Measurements from ENCODE around the gene PRICKLE1.
"Not testable (repeated sequence)": the region's sequence is repeated elsewhere in the genome, so short reads cannot be mapped to it uniquely, and the experiment has no call there.

PRICKLE1 gene

DNA sequence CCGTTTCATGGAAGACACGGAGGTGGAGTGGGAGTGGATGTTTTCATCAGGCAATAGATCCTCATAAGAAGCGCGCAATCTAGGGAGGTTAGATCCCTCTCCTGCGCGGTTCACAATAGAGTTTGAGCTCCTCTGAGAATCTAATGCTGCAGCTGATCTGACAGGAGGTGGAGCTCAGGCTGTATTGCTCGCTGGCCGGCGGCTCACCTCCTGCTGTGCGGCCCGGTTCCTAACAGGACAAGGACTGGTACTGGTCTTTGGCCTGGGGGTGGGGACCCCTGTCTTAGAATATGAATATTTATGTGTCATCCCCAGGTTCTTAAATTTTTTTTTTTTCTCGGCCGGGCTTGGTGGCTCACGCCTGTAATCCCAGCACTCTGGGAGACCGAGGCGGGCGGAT, 36.7 kb downstream of the PRICKLE1 start:
- no peak for DNase-seq

DNA sequence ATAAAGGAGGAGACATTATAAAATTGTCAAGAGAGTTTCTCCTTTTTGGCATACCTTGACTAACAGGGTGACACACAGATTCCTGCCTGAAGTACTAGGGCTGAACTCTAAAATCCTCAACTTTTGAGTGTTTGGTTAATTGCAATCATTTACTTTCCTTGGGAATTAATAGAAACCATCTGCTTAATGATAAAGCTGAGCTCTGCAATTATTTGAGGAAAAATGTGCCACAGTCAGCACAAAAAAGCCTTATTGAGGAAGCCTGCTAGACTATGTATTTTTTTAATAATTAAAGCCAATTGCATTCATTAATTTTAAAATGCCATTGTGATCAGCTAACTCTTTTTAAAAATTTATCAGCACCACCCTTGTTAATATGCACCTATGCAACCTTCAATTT, 38.7 kb downstream of the PRICKLE1 start:
- no peak for DNase-seq

DNA sequence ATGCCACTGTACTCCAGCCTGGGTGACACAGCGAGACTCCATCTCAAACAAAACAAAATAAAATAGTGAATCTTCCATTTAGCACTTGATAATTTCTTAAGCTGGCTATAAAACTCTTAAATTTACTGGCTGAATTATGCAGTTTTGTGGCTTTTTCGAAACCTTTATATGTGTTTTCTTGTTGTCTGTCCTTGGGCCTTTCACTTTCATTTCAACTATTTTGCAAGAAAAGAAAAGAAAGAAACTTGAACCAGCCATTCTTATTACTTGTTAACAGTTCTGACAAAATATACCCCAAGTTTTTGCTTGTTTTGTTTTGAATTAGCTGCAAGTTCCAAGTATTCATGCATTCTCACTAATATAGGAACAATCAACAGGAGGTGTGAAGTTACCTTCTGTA, 42.8 kb downstream of the PRICKLE1 start:
- DNase-seq: no peak

DNA sequence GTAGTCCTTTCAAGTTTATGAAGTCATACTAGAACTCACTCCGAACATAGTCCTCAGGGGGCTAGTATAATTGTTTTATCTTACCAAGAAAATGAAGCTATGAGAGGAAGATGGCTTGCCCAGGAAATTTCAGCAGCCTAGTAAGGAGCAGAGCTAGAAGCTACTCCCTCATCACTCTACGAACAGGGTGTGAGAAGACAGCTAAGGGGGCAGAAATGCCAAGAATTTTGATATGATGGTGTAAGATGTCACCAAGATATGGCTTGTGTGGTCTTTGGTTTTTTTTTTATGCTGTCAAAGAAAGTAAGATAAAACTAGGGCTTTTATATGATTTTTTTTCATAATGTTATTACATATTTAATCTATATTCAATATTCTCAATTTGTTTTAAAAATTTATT, 47.6 kb downstream of the PRICKLE1 start:
- DNase-seq: no peak

DNA sequence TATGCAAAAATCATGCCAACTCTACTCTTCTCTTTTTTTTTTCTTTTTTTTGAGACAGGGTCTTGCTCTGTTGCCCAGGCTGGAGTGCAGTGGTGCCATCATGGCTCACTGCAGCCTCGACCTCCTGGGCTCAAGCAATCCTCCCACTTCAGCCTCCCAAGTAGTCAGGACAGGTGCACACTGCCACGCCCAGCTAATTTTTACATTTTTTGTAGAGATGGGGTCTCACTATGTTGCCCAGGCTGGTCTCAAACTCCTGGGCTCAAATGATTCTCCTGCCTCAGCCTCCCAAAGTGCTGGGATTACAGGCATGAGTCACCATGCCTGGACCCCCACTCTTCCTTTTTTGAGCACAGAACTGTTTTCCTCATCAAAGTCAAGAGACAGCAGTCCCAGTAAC, 48.2 kb downstream of the PRICKLE1 start:
- DNase-seq: not testable (repeated sequence)

DNA sequence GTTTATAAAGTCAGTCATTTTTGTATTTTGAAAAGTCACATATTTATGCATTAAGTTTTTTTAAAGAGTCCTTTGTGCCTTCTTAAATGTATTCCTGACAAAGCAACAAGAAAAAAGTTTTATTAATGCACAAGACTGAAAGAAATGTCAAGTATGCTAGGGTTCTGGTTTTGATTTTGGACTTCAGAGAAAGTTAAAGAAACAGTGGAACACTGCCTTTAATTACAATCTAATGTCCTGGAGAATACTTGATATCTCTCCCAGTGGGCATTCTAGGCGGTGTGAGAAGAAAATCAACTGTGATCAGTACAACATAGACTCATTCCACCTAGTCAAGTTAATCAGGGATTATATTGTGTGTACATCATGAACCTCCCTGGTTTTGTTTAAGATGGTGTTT, 49.9 kb downstream of the PRICKLE1 start:
- no peak for DNase-seq

DNA sequence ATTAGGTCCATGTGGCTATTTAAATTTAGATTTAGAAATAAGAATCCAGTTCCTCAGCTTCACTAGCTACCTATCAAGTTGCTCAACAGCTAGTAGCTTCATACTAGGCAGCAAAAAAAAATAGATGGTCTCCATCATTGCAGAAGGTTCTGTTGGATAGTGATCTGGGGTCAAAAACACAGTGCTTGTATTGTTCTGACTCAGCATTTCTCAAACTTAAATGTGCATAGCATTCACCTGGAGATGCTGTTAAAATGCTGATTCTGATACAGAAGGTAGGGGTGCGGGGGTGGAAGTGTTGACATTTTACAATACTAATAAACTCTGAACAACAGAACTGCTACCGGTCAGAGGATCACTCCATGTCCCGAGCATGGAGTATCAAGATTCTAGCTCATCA, 51.3 kb downstream of the PRICKLE1 start:
- DNase-seq: no peak

DNA sequence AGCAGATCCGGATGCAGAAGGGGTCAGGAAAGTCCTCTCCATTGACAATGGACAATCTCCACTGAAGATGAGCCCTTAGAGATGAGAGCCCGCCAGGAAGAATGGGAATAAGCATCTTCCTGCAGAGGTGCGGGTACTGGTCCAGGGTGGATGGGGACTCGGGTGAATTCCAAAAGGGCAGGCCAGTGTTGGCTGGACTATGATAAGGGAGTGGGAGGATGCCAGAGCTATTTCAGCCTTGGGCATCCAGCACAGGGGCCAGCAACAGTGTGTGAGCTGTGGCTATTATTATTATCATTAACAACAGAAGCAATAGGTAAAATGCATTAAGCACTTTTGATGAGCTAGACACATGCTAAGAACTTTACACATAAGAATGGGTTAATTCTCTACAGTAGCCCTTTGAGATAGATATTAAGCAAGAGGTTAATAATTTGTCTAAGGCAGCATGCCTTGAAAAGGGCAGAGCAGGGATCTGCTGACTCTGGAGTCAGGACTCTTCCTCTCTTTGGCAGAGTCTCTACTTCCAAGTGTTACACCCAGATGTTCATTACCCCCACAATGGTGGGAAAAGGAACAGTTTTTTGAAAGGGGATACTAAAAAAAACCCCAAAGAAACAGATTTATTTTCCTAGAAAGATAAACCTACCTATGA, 55.2 kb downstream of the PRICKLE1 start:
- DNase-seq: no peak

DNA sequence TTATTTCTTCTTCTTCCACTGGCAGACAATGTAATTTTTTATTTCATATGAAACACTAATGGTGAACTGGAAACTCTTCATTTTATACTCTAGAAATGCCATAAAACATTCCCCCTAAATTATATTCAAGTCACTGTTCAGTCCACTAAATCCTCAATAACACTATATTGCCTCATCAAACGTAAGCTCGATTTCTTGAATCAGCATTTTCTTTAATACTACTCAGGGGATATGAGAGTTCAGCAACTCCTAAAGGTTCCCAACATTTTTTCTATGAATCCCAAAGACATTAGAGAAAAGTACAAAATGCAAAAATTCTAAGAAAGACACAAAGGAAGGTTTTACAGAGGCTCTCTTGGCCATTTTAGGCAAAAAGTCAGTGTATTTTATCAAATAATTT, 59.3 kb downstream of the PRICKLE1 start:
- DNase-seq: no peak

DNA sequence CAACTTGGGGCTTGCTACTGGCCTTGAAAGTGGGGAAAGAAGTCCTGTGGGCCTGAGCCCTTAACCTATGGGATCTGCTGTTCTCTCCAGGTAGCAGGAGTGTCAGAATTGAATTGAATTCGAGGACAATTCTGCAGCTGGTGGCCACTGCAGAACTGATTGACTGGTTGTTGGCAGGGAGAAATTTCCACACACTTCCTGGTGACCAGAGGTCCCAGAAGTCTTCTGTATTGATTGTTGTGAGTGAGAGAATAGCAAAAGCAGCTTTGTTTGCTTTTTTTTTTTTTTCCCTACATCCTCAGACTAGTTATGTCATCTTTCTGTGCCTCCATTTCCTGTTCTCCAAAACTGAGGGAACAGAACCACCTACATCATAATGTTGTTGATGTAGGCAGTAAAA, 64.1 kb downstream of the PRICKLE1 start:
- DNase-seq: no peak

DNA sequence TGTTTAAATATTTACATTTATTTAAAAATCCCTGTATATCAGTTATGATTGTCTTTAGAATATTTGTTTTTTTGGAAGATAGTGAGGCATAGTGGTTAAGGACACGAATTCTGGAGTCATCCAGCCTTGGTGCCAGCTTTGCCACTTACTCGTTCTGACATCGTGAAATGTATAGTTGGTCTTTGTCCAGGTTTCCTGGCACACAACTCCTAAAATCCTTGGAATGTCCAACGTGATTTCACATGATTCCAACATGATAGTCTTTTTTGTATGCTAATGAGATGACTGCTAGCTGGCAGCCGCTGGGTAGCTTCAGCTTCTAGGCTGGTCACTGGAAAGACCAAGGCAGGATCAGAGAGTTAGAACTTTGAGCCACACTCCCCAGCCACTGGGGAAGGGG, 64.8 kb downstream of the PRICKLE1 start:
- DNase-seq: no peak

DNA sequence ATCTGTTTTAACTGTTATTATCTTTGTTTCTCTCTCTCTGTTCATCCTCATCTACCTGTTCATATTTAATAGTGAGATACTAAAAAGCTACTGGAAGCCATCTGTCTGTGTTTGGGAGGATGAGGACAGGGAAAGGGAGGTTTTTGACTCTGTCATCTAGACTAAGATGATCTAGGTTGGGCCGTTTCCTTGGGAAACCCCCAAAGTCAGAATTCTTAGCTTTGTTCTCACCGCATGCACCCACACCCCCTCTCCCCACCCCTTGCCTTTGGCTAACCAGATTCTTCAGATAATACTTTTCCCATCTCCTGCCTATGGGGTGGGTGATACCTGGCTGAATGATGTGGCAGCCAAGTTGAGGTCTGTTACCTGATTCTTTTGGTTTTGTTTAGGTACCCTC, 73.0 kb downstream of the PRICKLE1 start:
- DNase-seq: no peak

DNA sequence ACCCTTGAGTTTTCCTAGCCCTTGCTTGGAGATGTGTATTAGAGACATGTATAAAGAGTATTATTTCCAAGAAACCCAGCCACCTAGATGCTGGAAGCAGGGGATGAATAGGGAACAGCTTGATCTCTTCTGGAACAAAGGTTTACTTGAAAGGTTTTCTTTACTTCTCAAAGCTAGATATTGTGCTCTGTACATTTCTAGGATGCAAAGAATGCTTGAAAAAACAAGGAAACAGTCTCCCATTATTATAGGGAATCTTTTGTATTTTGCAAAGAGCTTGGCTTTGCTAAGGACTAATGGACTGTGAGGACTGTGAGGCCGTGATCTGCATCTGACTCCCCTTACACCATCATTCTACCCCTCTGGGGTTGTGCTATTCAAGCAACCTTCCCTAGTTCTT, 77.9 kb downstream of the PRICKLE1 start:
- no peak for DNase-seq

DNA sequence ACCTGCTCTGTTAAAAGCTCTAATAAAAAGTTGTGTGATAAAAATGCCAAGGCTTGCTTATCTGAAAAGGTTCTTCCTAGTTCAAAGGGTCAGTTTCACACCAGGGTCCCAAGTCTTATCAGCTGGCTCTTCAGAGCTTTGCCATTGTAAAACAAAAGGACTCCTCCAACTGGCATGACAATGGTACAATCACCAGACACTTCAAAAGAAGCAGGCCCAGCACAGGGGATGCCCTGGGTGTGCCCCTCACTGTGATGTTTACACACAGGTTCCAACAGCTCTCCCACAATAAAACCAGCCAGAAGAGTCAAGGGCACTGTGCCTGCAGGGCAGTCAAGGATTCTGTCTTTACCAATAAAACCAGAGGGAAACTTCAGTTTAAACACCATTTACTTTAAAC, 78.7 kb downstream of the PRICKLE1 start:
- no peak for DNase-seq

DNA sequence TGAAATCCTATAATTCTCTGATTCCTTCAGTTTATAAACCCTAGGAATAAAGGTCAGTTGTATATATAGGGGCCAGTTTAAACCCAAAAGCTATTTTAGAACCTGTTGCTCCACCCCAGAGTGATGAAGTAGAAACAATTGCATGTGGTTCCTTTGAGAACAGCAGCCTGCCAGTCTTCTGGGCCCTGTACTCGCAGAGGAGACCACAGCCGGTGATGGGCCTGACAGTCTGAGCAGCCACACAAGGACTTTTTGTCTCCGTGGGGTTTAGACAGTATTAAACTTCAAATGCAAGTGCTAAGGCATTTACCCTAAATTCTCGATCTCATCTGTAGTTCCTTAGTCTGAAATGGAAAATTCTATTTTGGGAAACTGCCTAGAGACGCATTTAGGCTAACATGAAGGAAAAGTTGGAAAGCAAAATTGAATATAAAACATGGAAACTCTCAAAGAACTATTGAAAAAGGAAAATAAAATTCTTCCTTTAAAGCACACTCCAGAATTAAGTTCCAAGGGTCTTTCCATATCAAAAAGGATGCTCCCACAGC, 80.6 kb downstream of the PRICKLE1 start:
- no peak for DNase-seq

DNA sequence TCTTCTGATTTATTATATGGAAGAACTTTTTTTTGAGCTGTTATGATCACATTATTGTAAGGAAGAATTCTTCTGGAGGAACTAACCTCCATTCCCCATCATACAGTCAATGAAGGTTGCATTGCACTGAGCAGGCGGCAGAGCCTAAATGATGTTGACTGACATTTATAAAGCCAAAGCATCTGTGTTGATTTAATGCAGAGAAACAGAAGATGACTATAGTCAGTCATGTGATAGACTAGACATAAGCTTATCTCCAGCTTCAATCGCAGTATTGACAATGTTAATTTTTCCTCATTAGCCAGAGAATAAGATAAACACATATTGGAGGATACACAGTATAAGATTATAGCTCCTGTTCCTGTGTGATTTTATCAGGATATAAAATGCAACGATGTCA, 82.0 kb downstream of the PRICKLE1 start:
- peak; percentile 35 for DNase-seq

DNA sequence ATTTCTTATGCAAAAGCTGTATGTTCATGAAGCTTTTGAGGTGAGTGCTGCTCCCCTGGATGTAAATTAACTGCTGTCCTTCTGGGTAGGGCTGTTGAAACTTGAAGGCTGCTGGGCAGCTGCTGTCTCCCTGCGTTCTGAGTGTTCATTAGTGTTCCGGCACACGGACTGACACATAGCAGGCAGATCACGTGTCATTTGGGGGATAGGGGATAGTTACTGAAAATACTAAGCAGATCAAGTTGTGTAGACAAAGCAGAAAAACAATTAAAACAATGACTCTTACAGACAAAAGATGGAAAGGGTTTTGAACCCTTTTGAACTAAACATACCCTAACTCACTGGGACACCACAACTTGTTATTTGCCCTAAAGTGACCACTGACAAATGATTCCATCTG, 82.5 kb downstream of the PRICKLE1 start:
- DNase-seq: no peak

DNA sequence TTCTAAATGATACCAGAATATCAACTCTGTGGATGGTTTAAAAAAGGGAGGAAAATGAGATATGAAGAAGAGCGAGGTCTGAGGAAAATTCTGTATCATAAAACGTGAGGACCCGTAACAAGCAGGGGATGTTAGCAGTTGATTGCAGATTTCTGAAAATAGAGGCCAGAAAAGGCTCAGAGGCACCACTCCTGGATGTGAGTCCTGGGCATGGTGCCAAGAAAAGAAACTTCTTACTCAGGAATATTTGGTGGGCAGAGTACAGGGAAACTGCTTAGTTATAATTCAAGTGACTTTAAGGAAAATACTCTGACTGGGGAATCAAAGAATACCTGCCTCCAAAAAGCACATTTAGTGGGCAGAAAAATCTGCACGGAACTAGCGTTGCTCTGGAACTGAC, 85.5 kb downstream of the PRICKLE1 start:
- DNase-seq: no peak

DNA sequence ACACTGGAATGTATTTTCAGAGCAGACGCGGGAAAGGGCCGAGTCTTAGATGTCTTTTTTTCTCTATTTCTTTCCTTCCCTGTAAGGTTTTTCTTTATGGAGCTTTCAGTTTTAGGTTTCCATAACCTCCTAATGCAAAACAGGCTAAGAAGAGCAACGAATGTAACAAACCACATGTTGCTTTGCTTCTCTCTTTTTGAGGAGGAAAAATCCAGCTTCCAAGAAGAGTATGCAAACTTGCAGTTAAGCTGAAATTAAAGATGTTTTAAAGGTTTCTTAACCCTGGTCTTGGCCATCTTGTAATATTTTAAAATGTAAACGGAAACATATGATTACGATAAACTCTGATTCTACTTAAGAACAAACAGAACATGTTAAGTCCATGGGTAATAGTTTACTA, 86.9 kb downstream of the PRICKLE1 start:
- DNase-seq: no peak

DNA sequence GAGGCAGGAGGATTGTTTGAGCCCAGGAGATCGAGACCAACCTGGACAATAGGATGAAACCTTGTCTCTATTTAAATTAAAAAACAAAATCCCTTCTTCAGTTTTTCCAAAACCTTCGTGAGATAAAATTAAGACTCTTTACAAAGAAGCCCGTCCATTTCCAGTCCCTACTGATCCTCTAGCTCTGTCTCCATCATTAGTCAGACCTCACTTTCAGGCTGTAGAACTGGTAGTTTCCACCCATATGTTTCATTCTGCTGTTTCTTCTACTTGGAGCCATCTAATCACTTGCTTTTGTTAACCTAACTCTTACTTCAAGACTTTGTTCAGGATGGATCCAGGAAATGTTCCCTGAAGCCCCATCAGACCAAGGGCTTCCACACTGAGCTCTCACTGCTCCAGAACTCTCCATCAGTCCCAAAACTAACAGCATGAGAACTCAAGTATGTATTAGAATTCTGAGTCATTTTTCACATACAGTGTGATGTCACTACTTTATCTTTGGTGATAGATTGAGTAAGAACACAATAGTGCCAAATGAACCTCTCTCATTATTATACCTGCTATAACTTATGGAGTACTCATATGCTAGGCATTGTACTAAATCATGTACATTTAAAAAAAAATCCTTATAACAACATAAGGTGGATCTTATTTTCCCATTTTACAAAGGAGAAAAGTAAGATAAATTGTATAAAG, 90.8 kb downstream of the PRICKLE1 start:
- DNase-seq: no peak

DNA sequence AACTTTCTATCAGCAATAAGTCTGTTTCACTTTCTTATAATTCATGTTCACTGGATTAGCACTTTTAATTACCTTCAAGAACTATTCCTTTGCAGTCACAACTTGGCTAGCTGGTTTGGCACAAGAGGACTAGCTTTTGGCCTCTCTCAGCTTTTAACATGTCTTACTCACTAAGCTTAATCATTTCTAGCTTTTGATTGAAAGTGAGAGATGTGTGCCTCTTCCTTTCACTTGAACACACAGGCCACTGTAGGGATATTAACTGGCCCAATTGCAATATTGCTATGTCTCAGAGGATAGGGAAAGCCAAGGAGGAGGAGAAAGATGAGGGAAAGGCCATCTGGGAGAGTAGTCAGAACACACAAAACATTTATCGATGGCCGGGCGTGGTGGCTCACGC, 92.7 kb downstream of the PRICKLE1 start:
- DNase-seq: no peak

DNA sequence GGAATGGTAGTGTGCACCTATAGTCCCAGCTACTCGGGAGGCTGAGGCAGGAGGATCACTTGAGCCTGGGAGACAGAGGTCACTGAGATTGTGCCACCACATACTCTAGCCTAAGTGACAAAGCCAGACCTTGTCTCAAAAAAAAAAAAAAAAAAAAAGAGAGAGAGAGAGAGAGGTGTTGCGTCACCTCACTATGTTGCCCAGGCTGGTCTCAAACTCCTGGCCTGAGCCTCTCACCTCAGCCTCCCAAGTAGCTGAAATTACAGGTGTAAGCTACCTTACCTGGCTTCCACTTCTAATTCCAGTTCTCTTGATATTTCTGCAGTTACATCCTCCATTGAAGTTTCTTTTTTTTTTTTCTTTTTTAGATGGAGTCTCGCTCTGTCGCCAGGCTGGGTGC, 94.3 kb downstream of the PRICKLE1 start:
- DNase-seq: no peak

DNA sequence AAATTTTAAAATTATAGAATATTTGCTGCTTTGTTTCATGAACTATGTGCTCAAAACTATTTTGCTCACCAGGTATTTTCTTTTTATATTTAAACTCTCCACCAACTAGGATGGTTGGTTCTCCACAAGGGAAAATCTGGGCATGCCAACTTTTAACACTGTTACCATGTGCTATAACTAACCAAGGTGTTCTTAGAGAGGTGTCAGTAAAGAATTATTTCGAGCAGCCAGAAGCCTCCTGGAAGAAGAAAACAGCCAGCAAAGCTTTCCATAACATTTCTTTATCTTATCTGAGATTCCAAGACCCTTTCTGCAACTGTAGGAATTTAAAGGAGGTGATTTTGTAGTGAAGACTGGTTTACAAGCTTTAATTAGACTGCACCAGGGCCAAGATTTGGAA, 97.3 kb downstream of the PRICKLE1 start:
- DNase-seq: no peak

DNA sequence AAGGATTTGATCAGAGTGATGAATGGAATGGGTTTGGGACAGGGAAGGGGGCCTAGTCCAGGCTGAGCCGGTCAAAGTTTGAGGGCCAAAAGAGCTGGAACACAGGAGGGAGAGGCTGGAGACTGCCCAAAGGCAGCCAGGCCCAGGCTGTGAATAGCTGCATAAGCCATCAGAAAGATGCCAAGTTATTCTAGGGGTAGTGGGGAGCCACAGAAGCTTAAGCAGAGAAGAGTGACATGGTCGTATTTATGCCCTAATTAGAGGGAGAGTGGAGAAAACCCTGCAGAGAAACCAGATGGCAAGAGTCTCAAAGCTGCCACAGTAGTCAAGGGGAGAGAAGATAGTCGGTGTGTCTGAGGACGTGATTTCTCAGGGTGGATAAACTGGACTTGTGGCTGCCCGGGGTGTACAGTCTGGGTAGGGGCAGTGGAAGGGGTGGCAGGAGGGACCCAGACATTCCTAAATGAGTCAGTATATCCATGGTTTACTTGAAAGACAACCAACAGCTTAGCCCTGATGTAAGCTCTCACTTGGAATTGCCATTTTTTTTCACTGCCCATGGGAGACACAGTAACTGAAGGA, 99.2 kb downstream of the PRICKLE1 start:
- no peak for DNase-seq
